ENCODE measurements around the gene CACNA1C.

DNA sequence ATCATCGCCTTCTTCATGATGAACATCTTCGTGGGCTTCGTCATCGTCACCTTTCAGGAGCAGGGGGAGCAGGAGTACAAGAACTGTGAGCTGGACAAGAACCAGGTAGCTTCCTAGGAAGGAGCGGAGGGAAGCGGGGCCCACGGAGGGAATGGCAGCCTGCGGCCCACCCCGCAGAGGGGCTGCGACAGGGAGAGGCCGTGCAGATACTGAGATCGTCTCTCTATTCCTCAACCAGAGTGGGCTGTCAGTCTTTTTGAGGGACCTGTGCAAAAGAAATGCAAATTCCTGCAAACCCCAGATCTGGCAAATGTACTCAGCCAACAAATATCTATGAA, 555.8 kb downstream of the CACNA1C start:
- TF ChIP-seq EZH2 (IDR thresholded peaks at IDR 0.05; ENCODE audit: borderline replicate concordance, low read length) = no peak
- TF ChIP-seq CTCF (conservative IDR thresholded peaks at IDR 0.05 in 1 of 2, IDR thresholded peaks at IDR 0.05 in 1 of 2; ENCODE audit: extremely low read depth in 1 of 2, insufficient read depth in 1 of 2, low read depth in 1 of 2, low read length in 2 of 2) = no peak
